GM19035 (cell line): Measurements from ENCODE around the gene HDLBP.
"Not testable (repeated sequence)": the region's sequence is repeated elsewhere in the genome, so short reads cannot be mapped to it uniquely, and the experiment has no call there.

Experiments used
- ATAC-seq: cut with Tn5 transposase; IDR thresholded peaks from one replicate; pipeline ENCODE4 v1.9.1; 2021; ENCODE audit not compliant: unreplicated experiment

HDLBP gene

GRCh38 chr2:241199897-241200821, 115.3 kb downstream of the HDLBP start:
- no peak for ATAC-seq

GRCh38 chr2:241199286-241199685, 116.2 kb downstream of the HDLBP start:
- no peak for ATAC-seq

- ATAC-seq = no peak
Measured at GRCh38 chr2:241198381-241199279, 116.8 kb downstream of the HDLBP start.

GRCh38 chr2:241197947-241198346, 117.5 kb downstream of the HDLBP start:
- ATAC-seq = no peak

- not testable (repeated sequence) for ATAC-seq
Measured at GRCh38 chr2:241197246-241197645, 118.2 kb downstream of the HDLBP start.

- ATAC-seq = no peak
Measured at GRCh38 chr2:241195506-241196130, 119.9 kb downstream of the HDLBP start.

- no peak for ATAC-seq
Measured at GRCh38 chr2:241194811-241195210, 120.7 kb downstream of the HDLBP start.

GRCh38 chr2:241193271-241193670, 122.2 kb downstream of the HDLBP start:
- ATAC-seq = no peak

GRCh38 chr2:241191081-241191480, 124.4 kb downstream of the HDLBP start:
- no peak for ATAC-seq

- ATAC-seq = no peak
Measured at GRCh38 chr2:241190291-241190981, 125.0 kb downstream of the HDLBP start.

- no peak for ATAC-seq
Measured at GRCh38 chr2:241189856-241190201, 125.6 kb downstream of the HDLBP start.

- ATAC-seq = no peak
Measured at GRCh38 chr2:241189093-241189855, 126.2 kb downstream of the HDLBP start.

- no peak for ATAC-seq
Measured at GRCh38 chr2:241188361-241189092, 126.9 kb downstream of the HDLBP start, which contains the start of gene ANO7. Gene ANO7 (plus strand): TSS chr2:241188677. CDS start chr2:241190064, 1,387 bp downstream.

GRCh38 chr2:241187918-241188234, 127.6 kb downstream of the HDLBP start:
- ATAC-seq = no peak

- ATAC-seq = no peak
Measured at GRCh38 chr2:241187101-241187917, 128.2 kb downstream of the HDLBP start.

GRCh38 chr2:241185961-241186360, 129.5 kb downstream of the HDLBP start:
- no peak for ATAC-seq

- no peak for ATAC-seq
Measured at GRCh38 chr2:241184901-241185300, 130.6 kb downstream of the HDLBP start.

GRCh38 chr2:241183221-241183620, 132.3 kb downstream of the HDLBP start:
- no peak for ATAC-seq
